GM21360 (cell line): Measurements from ENCODE around the gene LRRC8E.
"Not testable (repeated sequence)": the region's sequence is repeated elsewhere in the genome, so short reads cannot be mapped to it uniquely, and the experiment has no call there.

Source experiments
- ATAC-seq: cut with Tn5 transposase; IDR thresholded peaks from one replicate; pipeline ENCODE4 v1.9.1; 2021; ENCODE audit warnings: mild to moderate bottlenecking, moderate library complexity; ENCODE audit not compliant: unreplicated experiment

LRRC8E gene

GRCh38 chr19:7907122-7907521 is 18.8 kb downstream of the LRRC8E start:
- ATAC-seq = no peak

GRCh38 chr19:7907544-7907943 is 19.2 kb downstream of the LRRC8E start:
- no peak for ATAC-seq

GRCh38 chr19:7908078-7908699 is 19.9 kb downstream of the LRRC8E start:
- no peak for ATAC-seq

- ATAC-seq = no peak
These were observed 20.6 kb downstream of the LRRC8E start for GRCh38 chr19:7908742-7909461.

GRCh38 chr19:7909471-7910067 is 21.3 kb downstream of the LRRC8E start:
- ATAC-seq = no peak

GRCh38 chr19:7910321-7911161 is 22.2 kb downstream of the LRRC8E start:
- no peak for ATAC-seq

GRCh38 chr19:7911508-7912143 is 23.3 kb downstream of the LRRC8E start:
- ATAC-seq = no peak

- ATAC-seq = no peak
These were observed 23.9 kb downstream of the LRRC8E start for GRCh38 chr19:7912144-7912696.

GRCh38 chr19:7912697-7913564 is 24.6 kb downstream of the LRRC8E start:
- ATAC-seq = no peak

- no peak for ATAC-seq
These were observed 25.3 kb downstream of the LRRC8E start for GRCh38 chr19:7913652-7914051.

- ATAC-seq = no peak
These were observed 25.8 kb downstream of the LRRC8E start for GRCh38 chr19:7914099-7914498.

GRCh38 chr19:7914598-7915045 is 26.3 kb downstream of the LRRC8E start, which contains the start of gene TGFBR3L:
Gene TGFBR3L (plus strand): TSS chr19:7914830.
- no peak for ATAC-seq

GRCh38 chr19:7915250-7916102 is 27.2 kb downstream of the LRRC8E start:
- no peak for ATAC-seq

GRCh38 chr19:7916103-7916954 is 28.0 kb downstream of the LRRC8E start:
- no peak for ATAC-seq

GRCh38 chr19:7916955-7917266 is 28.6 kb downstream of the LRRC8E start:
- no peak for ATAC-seq

- ATAC-seq = no peak
These were observed 29.2 kb downstream of the LRRC8E start for GRCh38 chr19:7917267-7918061.

GRCh38 chr19:7918062-7918614 is 29.8 kb downstream of the LRRC8E start:
- ATAC-seq = not testable (repeated sequence)
